Aorta (tissue), 5 donors: ENCODE data around the gene MMEL1. TPM values are rescaled to one million over a fixed set of nuclear protein-coding genes. Genes with fewer than 3 reads are reported as not detected.
A peak's percentile ranks its signal among the peaks of the same experiment; 100 is the strongest.
"Not testable (repeated sequence)": the region's sequence is repeated elsewhere in the genome, so short reads cannot be mapped to it uniquely, and the experiment has no call there.

ENCODE experiments used
- ATAC-seq: fragments of 200-7000 bp; cut with Tn5 transposase; one replicate; pipeline ENCODE4 v1.9.1; 2022; ENCODE audit warnings: moderate library complexity; ENCODE audit not compliant: low FRiP score
- DNase-seq, 2 donors: peaks; one replicate each; pipeline ENCODE4 v3.0.0-alpha.2; 2020
- H3K27ac ChIP-seq, 2 donors: one replicate each; pipeline ENCODE4 v1.5.1; 2013; ENCODE audit warnings: low read length in 2 of 2, mild to moderate bottlenecking in 2 of 2, moderate library complexity in 2 of 2, control low read depth in 1 of 2, inconsistent platforms in 1 of 2, low read depth in 1 of 2
- H3K27me3 ChIP-seq, 2 donors: one replicate each; pipeline ENCODE4 v1.6.1; 2013; ENCODE audit warnings: control low read depth in 1 of 2, low read length in 1 of 2, mild to moderate bottlenecking in 1 of 2, moderate library complexity in 1 of 2; ENCODE audit not compliant: insufficient read depth in 2 of 2, control insufficient read depth in 1 of 2
- H3K36me3 ChIP-seq, 2 donors: one replicate each; pipeline ENCODE4 v1.6.1; 2013; ENCODE audit warnings: control low read depth in 1 of 2, low read length in 1 of 2, mild to moderate bottlenecking in 1 of 2; ENCODE audit not compliant: insufficient read depth in 2 of 2, control insufficient read depth in 1 of 2
- H3K4me1 ChIP-seq, 2 donors: one replicate each; pipeline ENCODE4 v1.6.1; 2013; ENCODE audit warnings: low read length in 2 of 2, control low read depth in 1 of 2, mild to moderate bottlenecking in 1 of 2, moderate library complexity in 1 of 2; ENCODE audit not compliant: insufficient read depth in 2 of 2, control insufficient read depth in 1 of 2
- H3K4me3 ChIP-seq, 2 donors: one replicate each; pipeline ENCODE4 v1.5.1; 2013; ENCODE audit warnings: low read length in 2 of 2, control low read depth in 1 of 2, mild to moderate bottlenecking in 1 of 2
- H3K9me3 ChIP-seq: one replicate; pipeline ENCODE4 v1.6.1; 2013; ENCODE audit warnings: mild to moderate bottlenecking, low read length; ENCODE audit not compliant: control insufficient read depth
- WGBS, 2 donors: extraction: QIAGEN DNeasy Blood & Tissue Kit; methylation state at CpG; one replicate each; pipeline ENCODE4 v1.1.7; 2013; 5-methylcytosine and 5-hydroxymethylcytosine counted together
- intact Hi-C, 2 donors: fragments of 100-400 bp; cut with DNase I; formaldehyde crosslinking; loops; one replicate each; pipeline versions ENCODE4 v1.14.2 to v1.15.0; 2022
- polyA plus RNA-seq, 2 donors: library from polyadenylated mRNA; stranded (reverse); fragments of 200-250 nt; gene quantifications; one replicate each; pipeline ENCODE4 v1.2.3, GENCODE V29; 2013
- total RNA-seq, 2 donors: library from RNA; stranded (reverse); fragmentation: NEBNext Ultra II Directional; extraction: Animal tissue kit (Norgen Biotek cat#: 25700); gene quantifications; one replicate each; pipeline ENCODE4 v1.2.1, GENCODE V29; 2021
- donor health status: healthy with polysubstance abuse.
- donor health status: Bipolar disorder and iron deficiency.
- donor health status: DM: no; HTN: no; CAD: no.
- donor health status: DM: no; HTN: no; CAD: no.
- donor health status: DM: yes; HTN: yes; CAD: no.

The MMEL1 gene
- total and polyA plus RNA-seq, 4 donors, result 0.63 to 2.4 (median 1.4) TPM

GRCh38 chr1:2555634-2556276 is 77.1 kb downstream of the MMEL1 start:
- H3K4me3 ChIP-seq, result peak overlapping the region; percentile 34 to 40
- H3K27me3 ChIP-seq, result no peaks in the 10 kb centered on the region
- no peaks in the 10 kb centered on the region for H3K36me3 ChIP-seq
- peak; percentile 91 to 96 for DNase-seq
- intact Hi-C loops, result no loop called here
- peak; percentile 78 for ATAC-seq
- no peaks in the 10 kb centered on the region for H3K9me3 ChIP-seq
- no peaks in the 10 kb centered on the region for H3K4me1 ChIP-seq
- no peak overlapping the region for H3K27ac ChIP-seq
- WGBS, 2 donors, result 12 to 16% methylated on average over 26 of the region's 26 CpGs

- Histone ChIP-seq H3K36me3 (no peaks in the 10 kb centered on the region), H3K27me3 (no peaks in the 10 kb centered on the region), H3K4me1 (no peaks in the 10 kb centered on the region), H3K4me3 (no peak overlapping the region), H3K9me3 (no peaks in the 10 kb centered on the region), H3K27ac (no peak overlapping the region)
- WGBS, 2 donors, result 71 to 76% methylated on average over 19 of the region's 19 CpGs
- DNase-seq, result peak in 1 of 2 donors; percentile 64
- no peak for ATAC-seq
- intact Hi-C loops, result no loop called here
Observed at GRCh38 chr1:2554621-2555387, 78.0 kb downstream of the MMEL1 start.

GRCh38 chr1:2553871-2554620 is 78.8 kb downstream of the MMEL1 start:
- no peak for ATAC-seq
- Histone ChIP-seq H3K27me3 (no peaks in the 10 kb centered on the region), H3K27ac (no peak overlapping the region), H3K9me3 (no peaks in the 10 kb centered on the region), H3K4me3 (no peak overlapping the region), H3K4me1 (no peaks in the 10 kb centered on the region), H3K36me3 (no peaks in the 10 kb centered on the region)
- intact Hi-C loops, result no loop called here
- whole genome bisulfite sequencing, 2 donors, result 92 to 94% methylated on average over 21 to 30 of the region's 30 CpGs
- DNase-seq, result no peak

- H3K27ac ChIP-seq, intact Hi-C loops: not testable (repeated sequence)
Observed at GRCh38 chr1:2553076-2553475, 79.7 kb downstream of the MMEL1 start.

GRCh38 chr1:2552189-2552588 is 80.6 kb downstream of the MMEL1 start:
- ATAC-seq (no peak), DNase-seq (no peak)
- Histone ChIP-seq H3K36me3 (no peaks in the 10 kb centered on the region), H3K9me3 (no peaks in the 10 kb centered on the region), H3K4me3 (no peak overlapping the region), H3K27me3 (no peaks in the 10 kb centered on the region), H3K27ac (no peak overlapping the region), H3K4me1 (no peaks in the 10 kb centered on the region)
- intact Hi-C loops, result no loop called here
- 94 to 95% methylated on average over 26 of the region's 26 CpGs for WGBS, 2 donors

More at GRCh38 chr1:2553076-2553475, 79.7 kb downstream of the MMEL1 start:
- H3K27me3 ChIP-seq, DNase-seq, H3K4me1 ChIP-seq, H3K9me3 ChIP-seq, H3K36me3 ChIP-seq, H3K4me3 ChIP-seq, ATAC-seq: not testable (repeated sequence)
- WGBS, 2 donors, result 82 to 93% methylated on average over 3 to 9 of the region's 9 CpGs

GRCh38 chr1:2551544-2551943 is 81.3 kb downstream of the MMEL1 start:
- H3K4me1 ChIP-seq, H3K9me3 ChIP-seq, H3K27ac ChIP-seq, H3K4me3 ChIP-seq, DNase-seq, intact Hi-C loops, H3K36me3 ChIP-seq, ATAC-seq, H3K27me3 ChIP-seq: not testable (repeated sequence)
- WGBS, 2 donors, result 86 to 89% methylated on average over 9 of the region's 9 CpGs

- ATAC-seq, intact Hi-C loops, H3K4me3 ChIP-seq, H3K36me3 ChIP-seq, H3K27ac ChIP-seq, H3K4me1 ChIP-seq, H3K27me3 ChIP-seq, DNase-seq, H3K9me3 ChIP-seq: not testable (repeated sequence)
- WGBS, 2 donors, result 77 to 78% methylated on average over 8 to 12 of the region's 12 CpGs
Observed at GRCh38 chr1:2550309-2550861, 82.4 kb downstream of the MMEL1 start.

- ATAC-seq, H3K27me3 ChIP-seq, H3K4me1 ChIP-seq, DNase-seq, H3K4me3 ChIP-seq, H3K36me3 ChIP-seq, H3K9me3 ChIP-seq: not testable (repeated sequence)
- intact Hi-C loops, result loop anchor here (2.0 to 10.0 kb wide), 3 partner anchors 95 to 355 kb away; partner anchors contain the start of gene FAAP20 (in 1 of the 2)
- peak overlapping the region; percentile 30 to 95 for H3K27ac ChIP-seq
- WGBS, 2 donors, result 91 to 94% methylated on average over 23 to 26 of the region's 28 CpGs
Observed at GRCh38 chr1:2549367-2550029, 83.3 kb downstream of the MMEL1 start.
